OCI-LY7 (cell line): Measurements from ENCODE around the gene PRRT1B.

Experiments
- CTCF ChIP-seq: fragments of 200-600 bp; sonication (generic); conservative IDR thresholded peaks from 2 replicates; pipeline ENCODE4 v1.5.1; 2014; ENCODE audit warnings: mild to moderate bottlenecking, antibody characterized with exemption, low read length, moderate library complexity, mixed read lengths
- EZH2phosphoT487 ChIP-seq: fragments of 200-600 bp; sonication (generic); IDR thresholded peaks from 2 replicates; pipeline ENCODE4 v1.6.1; 2018; ENCODE audit warnings: low read depth, borderline replicate concordance, mild to moderate bottlenecking, mixed run types, antibody characterized with exemption, low read length, moderate library complexity, mixed read lengths

- TF ChIP-seq EZH2phosphoT487: no peak
- TF ChIP-seq CTCF: no peak
These were observed 27.5 kb upstream of the PRRT1B start for GRCh38 chr9:131517761-131518190.
